GF-D8 (cell line): ENCODE measurements around the gene KCNIP1.
"Not testable (repeated sequence)": the region's sequence is repeated elsewhere in the genome, so short reads cannot be mapped to it uniquely, and the experiment has no call there.

Experiments
- DNase-seq: peaks from one replicate; lab custom pipeline; 2025; lab: John Stamatoyannopoulos, UW

The KCNIP1 gene

DNA sequence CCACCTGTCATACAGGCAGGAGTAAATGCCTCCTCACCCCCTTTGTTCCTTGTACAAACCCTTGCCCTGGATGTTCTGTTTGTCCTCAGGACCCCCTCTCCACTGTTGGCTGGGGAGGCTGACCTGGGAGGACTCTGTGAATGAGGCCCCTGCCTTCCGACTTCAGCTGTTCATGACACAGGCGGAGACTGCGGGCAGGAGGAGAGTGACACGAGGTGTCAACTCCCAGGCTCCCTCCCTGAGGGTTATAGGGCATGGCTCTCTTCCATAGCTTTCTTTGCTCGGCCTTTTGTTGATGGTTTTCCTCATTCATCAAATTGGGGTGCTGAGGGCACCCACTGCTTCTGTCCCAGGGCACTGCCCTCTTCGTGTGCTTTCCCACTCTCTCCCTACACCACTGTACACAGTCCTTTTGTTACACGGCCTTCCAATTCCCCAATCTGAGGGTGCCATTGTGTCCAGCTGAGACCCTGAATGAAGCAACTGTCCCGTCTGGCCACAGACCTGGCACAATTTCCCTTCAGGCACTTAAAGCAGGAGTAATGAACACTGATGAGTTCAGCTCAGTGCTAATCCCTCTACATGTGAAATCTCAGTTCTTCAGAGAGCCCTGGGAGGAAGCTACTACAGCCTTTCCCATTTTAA, 33.8 kb downstream of the KCNIP1 start:
- DNase-seq, result no peak

DNA sequence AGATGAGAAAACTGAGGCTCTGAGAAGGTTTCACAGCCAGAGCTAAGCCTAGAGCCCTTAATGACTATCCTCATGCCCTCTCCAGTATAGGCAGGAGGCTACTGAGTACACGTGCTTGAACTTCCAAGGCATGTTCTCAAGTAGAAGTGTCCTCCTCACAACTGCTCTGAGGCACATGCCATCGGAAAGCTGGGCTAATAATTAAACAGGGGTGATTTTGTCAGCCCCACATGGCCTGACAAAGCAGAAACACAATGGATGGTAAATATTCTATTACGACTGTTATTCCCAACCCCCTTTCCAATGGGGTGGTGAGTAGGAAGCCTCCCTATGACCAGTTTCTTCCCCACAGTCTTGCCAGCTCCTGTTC, 34.3 kb downstream of the KCNIP1 start:
- no peak for DNase-seq

DNA sequence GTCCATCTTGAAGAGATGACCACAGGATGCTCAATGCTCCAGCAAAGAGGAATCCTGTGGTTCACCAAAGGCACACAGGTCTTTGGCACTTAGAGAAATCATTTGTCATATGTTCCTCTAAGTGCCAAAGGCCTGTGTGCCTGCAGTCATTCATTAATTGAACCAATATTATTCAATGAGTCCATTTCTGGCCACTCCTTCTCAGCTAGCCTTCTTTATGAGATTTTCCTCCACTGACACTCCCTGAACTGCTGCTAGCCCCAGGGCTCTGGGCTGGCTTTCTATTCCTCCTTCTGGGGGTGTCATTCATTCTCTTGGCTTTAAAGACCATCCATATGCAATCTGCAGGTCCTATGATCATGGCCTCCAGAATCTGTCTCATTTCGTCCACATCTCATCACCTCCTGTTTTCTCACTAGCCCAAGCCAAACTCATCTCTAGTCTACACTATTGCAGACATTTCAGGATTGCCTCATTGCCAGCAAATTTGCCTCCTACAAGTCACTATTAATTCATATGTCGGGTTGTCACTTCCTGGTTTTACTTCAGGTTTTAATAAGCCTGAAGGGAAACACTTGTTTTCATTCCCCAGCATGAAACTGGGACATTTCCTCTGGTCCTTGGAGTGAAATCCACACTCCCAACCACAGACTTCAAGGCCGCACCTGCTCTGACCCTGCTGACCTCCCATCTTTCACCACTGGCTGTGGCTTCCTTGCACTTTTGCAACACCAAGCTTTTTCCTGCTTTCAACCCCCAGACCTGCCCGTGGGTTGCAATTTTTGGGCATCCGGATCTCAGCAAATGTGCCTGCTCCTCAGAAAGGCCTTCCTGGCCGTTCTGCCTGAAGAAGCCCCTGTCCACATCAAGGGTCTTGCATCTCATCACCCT, 35.1 kb downstream of the KCNIP1 start:
- peak; percentile 10 for DNase-seq

DNA sequence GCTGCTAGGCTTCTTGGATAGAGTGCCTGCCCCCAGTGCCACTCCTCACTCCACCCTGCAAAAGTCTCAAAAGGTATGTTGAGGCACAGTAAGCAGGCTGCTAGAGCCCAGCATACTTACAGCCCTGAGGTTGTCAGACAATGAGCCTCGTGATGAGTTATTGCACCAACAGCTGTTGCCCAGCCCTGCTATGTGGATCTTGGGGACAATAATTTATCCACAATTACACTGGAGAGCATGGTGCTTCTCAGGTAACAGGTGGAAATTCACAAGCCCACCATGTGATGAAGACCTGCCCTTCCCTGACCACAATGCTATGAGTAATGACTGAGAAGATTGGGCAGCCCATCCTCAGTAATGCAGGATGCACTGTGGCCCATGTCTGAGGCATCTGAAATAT, 36.5 kb downstream of the KCNIP1 start:
- no peak for DNase-seq

GRCh38 chr5:170541146-170541769, 37.4 kb downstream of the KCNIP1 start:
- no peak for DNase-seq

DNA sequence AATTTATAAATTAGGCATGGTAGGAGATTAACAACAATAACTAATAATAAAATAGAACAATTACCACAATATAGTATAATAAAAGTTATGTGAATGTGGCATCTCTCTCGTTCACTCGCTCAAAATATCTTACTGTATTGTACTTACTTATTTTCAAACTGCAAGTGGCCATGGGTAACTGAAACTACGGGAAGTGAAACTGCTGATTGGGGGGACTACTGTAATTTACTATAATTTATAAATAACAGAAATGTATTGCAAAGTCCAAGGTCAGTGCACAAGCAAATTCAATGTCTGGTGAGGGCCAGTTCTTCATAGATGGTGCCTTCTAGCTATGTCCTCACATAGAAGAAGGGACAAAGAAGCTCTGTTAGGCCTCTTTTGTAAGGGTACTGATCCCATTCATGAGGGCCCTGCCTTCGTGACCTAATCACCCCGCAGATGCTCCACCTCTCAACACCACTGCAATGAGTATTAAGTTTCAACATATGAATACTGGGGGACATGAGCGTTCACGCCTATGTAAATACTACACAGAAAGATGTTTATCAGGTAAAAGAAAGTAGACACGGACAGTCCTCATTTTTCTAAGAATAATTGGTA, 39.0 kb downstream of the KCNIP1 start:
- DNase-seq, result no peak

DNA sequence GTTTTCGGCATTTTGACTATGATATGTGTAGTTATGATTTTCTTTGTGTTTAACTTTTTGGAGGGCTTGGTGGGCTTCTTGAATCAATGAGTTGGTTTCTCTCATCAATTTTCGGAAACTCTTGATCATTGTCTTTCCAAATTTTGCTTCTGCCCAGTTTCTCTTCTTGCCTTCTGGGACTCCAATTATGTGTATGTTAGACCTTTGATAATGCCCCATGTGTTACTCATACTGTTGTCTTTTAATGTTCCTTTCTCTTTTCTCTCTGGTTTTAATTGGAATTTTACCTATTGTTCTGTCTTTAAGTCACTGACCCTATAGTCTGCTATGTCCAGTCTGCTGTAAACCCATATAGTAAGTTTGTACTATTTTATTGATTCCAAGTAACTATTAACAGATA, 41.5 kb downstream of the KCNIP1 start:
- no peak for DNase-seq

DNA sequence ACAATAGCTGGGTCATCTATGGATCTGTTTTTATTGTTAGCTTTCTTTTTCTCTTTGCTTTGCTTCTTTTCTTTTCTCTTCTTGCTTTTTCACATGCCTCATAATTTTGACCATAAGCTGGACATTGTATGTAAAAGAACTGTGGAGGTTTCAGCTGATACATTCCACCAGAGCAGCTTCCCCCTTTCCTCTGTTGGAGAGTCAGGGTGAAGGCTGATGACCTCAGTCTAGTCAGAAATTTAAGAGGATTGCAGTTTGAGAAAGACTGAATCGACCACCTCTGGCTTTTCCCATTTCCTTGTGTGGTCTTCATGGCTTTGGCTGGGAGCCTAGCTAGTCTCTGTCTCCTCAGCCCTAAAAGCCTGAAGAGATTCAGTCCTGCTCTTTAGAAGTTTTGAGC, 42.0 kb downstream of the KCNIP1 start:
- DNase-seq, result no peak

DNA sequence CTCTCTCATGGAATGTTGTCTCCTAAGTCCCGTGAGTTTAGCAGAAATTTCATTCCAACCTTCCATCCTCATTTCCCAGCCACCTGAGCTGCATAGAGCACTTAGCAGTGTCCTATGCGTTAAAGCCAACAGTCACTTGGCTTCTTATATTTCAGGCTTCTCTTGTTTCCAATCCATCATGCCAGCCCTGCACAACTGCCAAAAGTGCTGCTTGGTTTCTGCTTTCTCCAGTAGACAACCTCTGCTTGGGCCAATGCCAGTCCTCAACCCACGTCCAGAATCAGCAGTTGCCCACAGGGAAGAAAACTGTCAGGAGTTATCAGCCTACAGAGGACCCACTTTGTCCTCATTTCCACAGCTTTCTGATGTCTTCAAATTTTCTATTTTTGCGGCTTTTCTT, 42.5 kb downstream of the KCNIP1 start:
- no peak for DNase-seq

GRCh38 chr5:170550382-170550781, 46.6 kb downstream of the KCNIP1 start:
- DNase-seq, result not testable (repeated sequence)

- no peak for DNase-seq
Measured at GRCh38 chr5:170551076-170551475, 47.3 kb downstream of the KCNIP1 start.

- DNase-seq, result no peak
Measured at GRCh38 chr5:170551622-170552021, 47.8 kb downstream of the KCNIP1 start.

GRCh38 chr5:170552621-170553115, 48.8 kb downstream of the KCNIP1 start:
- DNase-seq, result peak; percentile 50

DNA sequence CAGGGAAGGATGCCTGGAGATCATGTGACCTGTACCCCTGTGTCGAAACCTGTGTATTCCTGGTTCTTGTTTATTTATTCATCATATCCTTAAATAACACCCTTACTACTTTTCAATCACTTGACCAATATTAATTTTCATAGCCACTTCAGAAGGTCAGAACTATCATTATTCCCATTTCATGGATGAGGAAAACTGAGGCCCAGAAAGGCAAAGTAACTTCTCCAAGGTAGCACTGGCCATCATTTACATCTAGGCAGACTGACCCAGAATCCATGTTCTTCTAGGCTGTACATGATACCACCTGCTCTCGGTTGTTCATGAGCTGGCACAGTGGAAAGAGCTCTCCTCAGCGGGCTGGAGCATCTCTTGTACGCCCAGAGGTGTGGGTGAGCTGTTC, 49.4 kb downstream of the KCNIP1 start:
- no peak for DNase-seq

DNA sequence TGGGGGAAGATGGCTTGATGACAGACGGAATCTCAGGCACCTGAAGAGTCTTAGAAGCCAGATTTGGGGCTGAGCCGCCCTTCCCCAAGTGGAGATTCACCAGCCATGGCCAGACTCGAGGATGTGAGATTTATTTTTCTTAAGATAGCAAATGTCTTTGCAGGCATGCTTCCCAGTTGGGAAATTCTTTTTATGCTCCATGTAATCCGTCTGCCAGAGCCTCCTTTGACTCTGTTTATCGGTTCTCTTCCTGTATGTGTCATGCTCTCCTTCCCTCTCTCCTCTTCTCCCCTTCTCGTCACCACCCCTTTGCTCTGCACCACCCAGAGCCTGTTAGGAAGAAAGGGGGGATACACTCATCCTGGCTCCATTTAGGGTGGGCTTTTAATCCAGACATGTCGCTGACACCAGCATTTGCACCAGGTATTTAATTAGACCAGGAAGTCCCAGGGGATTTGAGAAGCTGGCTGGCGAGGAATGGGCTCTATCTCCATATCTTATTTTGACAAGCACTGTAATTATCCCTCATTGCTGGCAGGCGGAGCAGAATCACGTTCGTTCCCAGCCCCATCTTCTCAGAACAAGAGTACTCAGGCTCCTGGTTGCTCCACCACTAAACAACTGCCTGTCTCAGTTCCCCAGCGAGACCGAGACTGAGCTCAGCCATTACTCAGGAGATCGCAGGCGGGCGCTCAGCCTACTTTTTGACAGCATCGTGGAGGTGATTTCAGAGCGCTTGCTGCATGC, 50.9 kb downstream of the KCNIP1 start:
- no peak for DNase-seq

DNA sequence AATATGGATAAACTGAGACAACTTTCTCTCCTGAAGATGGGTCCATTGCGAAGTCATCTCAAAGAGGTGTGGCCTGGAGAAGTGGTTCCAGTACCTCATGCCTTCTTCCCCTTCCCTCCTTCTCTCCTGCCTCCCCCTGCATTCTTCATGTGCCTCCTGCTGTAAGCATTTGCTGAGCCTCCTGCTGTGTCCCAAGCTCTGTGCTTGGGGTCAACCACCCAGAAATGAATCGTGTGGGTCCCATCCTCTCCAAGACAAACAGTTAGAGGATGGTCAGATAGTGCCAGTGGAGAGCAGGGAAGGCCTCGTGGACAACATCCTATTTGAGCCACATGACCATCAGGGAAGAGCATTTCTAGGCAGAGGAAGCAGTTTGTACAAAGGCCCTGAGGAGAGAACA, 53.5 kb downstream of the KCNIP1 start:
- DNase-seq, result no peak

DNA sequence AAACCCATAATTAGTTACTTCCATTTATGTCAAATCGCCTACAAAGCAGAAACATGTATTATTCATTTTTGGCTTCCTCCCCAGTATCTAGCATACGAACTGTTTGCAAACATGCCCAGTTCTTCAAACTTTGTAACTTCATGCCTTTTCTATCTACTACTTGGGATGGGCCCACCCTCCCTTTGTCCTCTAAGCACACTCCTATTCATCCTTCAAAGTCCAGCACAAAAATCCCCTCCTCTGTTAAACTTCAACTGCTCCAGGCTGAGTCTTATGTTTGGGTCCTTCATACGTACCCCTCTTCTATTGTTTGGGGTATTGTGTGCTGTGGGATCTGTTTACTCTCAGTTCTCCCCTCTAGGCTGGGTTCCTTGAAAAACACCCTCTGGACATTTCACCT, 55.5 kb downstream of the KCNIP1 start:
- no peak for DNase-seq

- DNase-seq, result no peak
Measured at GRCh38 chr5:170560938-170561337, 57.1 kb downstream of the KCNIP1 start.

DNA sequence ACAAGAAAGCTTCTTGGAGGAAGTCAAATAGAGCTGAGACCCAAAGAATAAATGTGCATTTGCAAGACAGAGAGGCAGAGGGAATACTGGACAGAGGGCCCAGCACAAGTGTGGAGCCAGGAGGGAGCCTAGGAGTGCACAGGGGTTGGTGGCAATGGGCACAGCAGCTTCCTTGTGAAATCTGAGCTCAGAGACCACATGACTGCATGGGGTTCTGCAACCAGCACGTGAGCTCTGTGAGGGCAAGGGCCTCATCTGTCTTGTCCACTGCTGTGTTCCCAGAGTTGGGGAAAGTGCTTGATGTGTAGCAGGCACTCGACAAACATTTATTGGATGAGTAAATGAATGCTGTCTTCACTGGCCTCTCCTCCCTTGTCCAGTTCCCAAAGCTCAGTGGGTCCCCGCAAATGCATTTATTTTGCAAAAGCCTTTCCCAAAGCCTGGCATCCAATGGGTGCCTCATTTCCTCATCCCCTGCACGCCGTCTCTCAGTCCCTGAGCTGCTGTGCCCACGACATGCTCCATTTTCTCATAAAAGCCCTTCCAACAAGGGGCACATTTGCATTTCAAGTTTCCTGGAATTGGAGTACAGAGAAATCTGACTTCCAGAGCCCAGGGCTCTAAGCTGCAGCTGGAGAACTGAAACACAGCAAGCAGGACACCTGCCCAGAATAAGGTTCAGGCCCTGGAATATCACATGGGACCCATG, 58.5 kb downstream of the KCNIP1 start:
- DNase-seq, result no peak

DNA sequence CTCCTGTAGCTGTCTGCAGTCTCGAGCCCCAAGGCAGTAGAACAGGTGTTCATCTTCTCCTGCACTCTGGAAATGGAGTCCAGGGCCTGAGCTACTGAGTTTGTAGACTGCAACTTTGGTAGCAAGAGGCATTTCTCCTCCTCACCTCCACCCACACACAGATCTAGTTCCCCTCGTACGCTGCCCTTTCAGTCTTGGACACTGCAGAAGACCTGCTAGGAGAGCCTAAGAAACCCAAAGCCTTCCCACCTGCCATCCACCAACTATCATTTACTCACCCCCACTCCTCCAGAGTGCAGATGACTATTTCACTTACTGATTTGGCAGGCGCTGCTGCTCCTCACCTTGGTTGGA, 59.0 kb downstream of the KCNIP1 start:
- DNase-seq, result no peak

GRCh38 chr5:170563824-170564567, 60.2 kb downstream of the KCNIP1 start:
- no peak for DNase-seq
